Heart left ventricle (tissue), 13 donors: Measurements from ENCODE around the gene EMC1.

Experiments used
- POLR2A ChIP-seq, 2 donors: fragments of 450-650 bp; IDR thresholded peaks; one replicate each; pipeline ENCODE4 v1.6.1; 2017; ENCODE audit warnings: antibody characterized with exemption in 2 of 2, mild to moderate bottlenecking in 2 of 2, moderate library complexity in 2 of 2
- TF ChIP-seq, protein P1 (sequence below), 12 donors: fragments of 200-600 bp; sonication (generic) in 4 of 12; IDR thresholded peaks; one replicate each; pipeline versions ENCODE4 v1.5.0 to v1.8.0; 2018 to 2022; ENCODE audit warnings: antibody characterized with exemption in 12 of 12, mild to moderate bottlenecking in 5 of 12
- donor health status: ischemic (EF 13 %, LVEDD 7.1; RV severe dilation, severe dysfunction).
- donor health status: DM: no; HTN: yes; CAD: no.
- donor health status: DM: no; HTN: no; CAD: no.
- donor health status: ischemic (EF 25% LVEDD 6.9; RV normal size, moderate dysfunction).
- donor health status: ischemic (EF 25% LVEDD 5.7; RV mildly dilated, moderate dysfunction).
- donor health status: ischemic (EF 35%, LVEDD 5.7; RV mildly dilated, moderate dysfunction).
- donor health status: nonischemic (EF 11% LVEDD 7.7; RV severe dilation, severe dysfunction).
- donor health status: DM: yes; HTN: yes; CAD: no.
- donor health status: PGD.
- donor health status: ischemic (EF 29% LVEDD 5.4; RV normal size, mild dysfunction).
- donor health status: nonischemic (EF 23%, LVEDD 6.1; RV moderate dilation, normal function).

DNA sequence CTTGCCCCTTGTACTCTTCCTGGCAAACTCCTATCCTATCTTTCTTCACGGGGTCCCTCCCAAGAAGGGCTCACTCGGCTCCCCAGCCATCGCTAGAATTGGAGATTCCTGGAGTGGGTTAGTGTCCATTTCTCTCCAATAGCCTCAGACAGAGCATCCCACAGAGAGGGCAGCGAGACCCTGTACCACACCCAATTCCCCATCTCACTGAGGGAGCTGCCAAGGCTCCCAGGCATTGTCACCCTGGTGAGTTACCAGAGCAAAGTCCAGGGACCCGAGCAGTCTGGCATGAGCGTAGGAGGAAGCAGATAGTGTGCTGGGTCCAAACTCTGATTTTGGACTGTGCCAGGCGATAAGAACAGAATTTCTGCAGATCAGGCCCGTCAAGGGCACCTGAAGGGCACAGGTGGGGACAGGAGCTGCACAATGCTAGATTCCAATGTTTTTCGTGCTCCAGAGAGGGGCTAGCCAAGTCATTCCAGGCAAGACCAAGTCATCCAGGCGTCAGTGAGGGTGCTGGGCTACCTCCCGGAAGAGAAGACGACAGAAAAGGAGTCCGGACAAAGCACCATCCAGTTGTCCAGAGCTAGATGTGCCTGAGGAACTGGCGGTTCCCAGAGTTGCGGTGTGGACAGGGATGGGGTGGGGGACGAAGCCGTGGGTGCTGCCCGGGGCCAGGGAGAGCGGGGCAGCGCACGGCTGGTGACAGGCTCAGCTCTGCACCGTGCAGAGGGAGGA is 22.0 kb upstream of the EMC1 start:
- TF ChIP-seq, protein P1, sequence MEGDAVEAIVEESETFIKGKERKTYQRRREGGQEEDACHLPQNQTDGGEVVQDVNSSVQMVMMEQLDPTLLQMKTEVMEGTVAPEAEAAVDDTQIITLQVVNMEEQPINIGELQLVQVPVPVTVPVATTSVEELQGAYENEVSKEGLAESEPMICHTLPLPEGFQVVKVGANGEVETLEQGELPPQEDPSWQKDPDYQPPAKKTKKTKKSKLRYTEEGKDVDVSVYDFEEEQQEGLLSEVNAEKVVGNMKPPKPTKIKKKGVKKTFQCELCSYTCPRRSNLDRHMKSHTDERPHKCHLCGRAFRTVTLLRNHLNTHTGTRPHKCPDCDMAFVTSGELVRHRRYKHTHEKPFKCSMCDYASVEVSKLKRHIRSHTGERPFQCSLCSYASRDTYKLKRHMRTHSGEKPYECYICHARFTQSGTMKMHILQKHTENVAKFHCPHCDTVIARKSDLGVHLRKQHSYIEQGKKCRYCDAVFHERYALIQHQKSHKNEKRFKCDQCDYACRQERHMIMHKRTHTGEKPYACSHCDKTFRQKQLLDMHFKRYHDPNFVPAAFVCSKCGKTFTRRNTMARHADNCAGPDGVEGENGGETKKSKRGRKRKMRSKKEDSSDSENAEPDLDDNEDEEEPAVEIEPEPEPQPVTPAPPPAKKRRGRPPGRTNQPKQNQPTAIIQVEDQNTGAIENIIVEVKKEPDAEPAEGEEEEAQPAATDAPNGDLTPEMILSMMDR (IDR thresholded peaks at IDR 0.05), result no peak
- no peak for TF ChIP-seq POLR2A (IDR thresholded peaks at IDR 0.05)
